ENCODE results near the gene LIN9.

DNA sequence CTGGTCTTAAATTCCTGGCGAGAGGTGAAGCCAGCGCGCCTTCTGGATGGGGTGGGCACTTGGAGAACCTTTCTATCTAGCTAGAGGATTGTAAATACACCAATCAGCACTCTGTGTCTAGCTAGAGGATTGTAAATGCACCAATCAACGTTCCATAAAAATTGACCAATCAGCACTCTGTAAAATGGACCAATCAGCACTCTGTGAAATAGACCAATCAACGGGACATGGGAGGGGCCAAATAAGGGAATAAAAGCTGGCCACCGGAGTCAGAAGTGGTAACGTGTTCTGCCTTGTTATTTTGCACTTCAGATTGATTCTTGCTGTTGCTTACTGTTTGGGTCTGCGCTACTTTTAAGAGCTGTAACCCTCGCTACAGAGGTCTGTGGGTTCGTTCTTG is 12.0 kb upstream of the LIN9 start:
- TF ChIP-seq EP300 (IDR thresholded peaks at IDR 0.05) = no peak
- TF ChIP-seq, protein P1, sequence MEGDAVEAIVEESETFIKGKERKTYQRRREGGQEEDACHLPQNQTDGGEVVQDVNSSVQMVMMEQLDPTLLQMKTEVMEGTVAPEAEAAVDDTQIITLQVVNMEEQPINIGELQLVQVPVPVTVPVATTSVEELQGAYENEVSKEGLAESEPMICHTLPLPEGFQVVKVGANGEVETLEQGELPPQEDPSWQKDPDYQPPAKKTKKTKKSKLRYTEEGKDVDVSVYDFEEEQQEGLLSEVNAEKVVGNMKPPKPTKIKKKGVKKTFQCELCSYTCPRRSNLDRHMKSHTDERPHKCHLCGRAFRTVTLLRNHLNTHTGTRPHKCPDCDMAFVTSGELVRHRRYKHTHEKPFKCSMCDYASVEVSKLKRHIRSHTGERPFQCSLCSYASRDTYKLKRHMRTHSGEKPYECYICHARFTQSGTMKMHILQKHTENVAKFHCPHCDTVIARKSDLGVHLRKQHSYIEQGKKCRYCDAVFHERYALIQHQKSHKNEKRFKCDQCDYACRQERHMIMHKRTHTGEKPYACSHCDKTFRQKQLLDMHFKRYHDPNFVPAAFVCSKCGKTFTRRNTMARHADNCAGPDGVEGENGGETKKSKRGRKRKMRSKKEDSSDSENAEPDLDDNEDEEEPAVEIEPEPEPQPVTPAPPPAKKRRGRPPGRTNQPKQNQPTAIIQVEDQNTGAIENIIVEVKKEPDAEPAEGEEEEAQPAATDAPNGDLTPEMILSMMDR (IDR thresholded peaks at IDR 0.05) = no peak

All from suprapubic skin (tissue), 3 donors.